Measurements from ENCODE around the gene CALHM4. TPM values are rescaled to one million over a fixed set of nuclear protein-coding genes. Genes with fewer than 3 reads are reported as not detected.
A peak's percentile ranks its signal among the peaks of the same experiment; 100 is the strongest.

The CALHM4 gene
- total RNA-seq, 1 experiment from 2014 or later: not detected

DNA sequence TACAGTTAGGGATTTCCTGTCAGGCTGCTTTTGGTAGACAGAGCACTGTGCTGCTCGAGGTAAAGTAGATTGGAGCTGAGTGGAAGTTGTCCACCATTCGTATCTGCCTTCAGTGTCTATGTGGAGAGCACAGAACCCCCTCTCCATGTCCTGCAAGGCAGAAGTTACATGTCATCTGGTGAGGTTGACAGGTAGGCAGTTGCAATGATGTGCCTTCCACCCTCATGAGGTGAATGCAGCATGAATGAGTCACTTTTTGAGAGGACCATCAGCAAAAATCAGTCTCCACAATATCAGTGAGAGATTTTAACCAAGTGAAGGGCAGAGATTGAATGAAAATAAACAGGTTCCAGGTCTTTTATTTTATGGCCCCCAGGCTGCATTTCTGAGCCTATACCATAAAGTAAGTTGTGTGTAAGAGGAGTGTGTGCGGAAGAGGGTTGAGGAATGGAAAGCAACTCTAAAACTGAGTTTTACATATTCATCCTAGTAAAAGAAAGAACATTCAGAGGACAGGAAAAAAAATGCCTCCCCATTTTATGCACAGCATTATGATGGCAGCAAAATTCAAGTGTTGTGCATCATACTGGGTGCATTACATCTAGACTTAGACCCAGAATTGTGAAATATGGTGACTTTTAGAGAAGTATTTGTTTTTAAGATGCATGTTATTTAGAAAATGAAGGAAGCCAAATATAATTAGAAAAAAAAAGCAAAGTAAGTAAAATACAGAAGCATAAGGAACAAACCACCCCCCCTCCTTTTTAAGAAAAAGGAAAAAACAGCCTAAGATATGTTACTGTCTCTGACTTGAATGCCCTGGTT is 23.9 kb upstream of the CALHM4 start:
- BruUV-seq (replicated peaks): no TSS peak
- intact Hi-C loops (cut with micrococcal nuclease): loop anchor here (5.0 kb wide), 1 partner anchor 262 kb away; no protein-coding TSS in a partner anchor
- TF ChIP-seq, protein P1, sequence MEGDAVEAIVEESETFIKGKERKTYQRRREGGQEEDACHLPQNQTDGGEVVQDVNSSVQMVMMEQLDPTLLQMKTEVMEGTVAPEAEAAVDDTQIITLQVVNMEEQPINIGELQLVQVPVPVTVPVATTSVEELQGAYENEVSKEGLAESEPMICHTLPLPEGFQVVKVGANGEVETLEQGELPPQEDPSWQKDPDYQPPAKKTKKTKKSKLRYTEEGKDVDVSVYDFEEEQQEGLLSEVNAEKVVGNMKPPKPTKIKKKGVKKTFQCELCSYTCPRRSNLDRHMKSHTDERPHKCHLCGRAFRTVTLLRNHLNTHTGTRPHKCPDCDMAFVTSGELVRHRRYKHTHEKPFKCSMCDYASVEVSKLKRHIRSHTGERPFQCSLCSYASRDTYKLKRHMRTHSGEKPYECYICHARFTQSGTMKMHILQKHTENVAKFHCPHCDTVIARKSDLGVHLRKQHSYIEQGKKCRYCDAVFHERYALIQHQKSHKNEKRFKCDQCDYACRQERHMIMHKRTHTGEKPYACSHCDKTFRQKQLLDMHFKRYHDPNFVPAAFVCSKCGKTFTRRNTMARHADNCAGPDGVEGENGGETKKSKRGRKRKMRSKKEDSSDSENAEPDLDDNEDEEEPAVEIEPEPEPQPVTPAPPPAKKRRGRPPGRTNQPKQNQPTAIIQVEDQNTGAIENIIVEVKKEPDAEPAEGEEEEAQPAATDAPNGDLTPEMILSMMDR (conservative IDR thresholded peaks at IDR 0.05; ENCODE audit: low read depth, low read length): no peak
- TF ChIP-seq EZH2phosphoT487 (IDR thresholded peaks at IDR 0.05; ENCODE audit: borderline replicate concordance, low read length) (no peak), EZH2 (IDR thresholded peaks at IDR 0.05; ENCODE audit: low read length, unreplicated experiment) (no peak)
- Histone ChIP-seq H3K9me3 (ENCODE audit: low read length) (no peaks in the 10 kb centered on the region), H3K9me2 (replicated peaks; ENCODE audit: low read length) (no peaks in the 10 kb centered on the region), H3F3A (ENCODE audit: low read length, unreplicated experiment) (no peaks in the 10 kb centered on the region), H3K27me3 (ENCODE audit: low read length) (no peaks in the 10 kb centered on the region), H3K4me3 (ENCODE audit: low read length) (no peak overlapping the region), H3K27ac (ENCODE audit: low read length) (no peak overlapping the region), H3K4me2 (ENCODE audit: low read length) (peak overlapping the region; percentile 30; the same call in 1 of the 2 replicates), H3K36me3 (ENCODE audit: low read depth, low read length) (no peaks in the 10 kb centered on the region), H3K79me2 (ENCODE audit: low read length) (no peaks in the 10 kb centered on the region), H2AFZ (ENCODE audit: low read length) (no peak overlapping the region), H3K4me1 (ENCODE audit: insufficient read depth, low read length) (peaks cover 18% of the 10 kb centered on the region), H4K20me1 (ENCODE audit: low read length) (no peaks in the 10 kb centered on the region), H3K9ac (ENCODE audit: low read length) (no peak overlapping the region)
- CTCF ChIA-PET: interaction anchor here (0.9 to 1.0 kb wide), 3 partner anchors 18 to 261 kb away, joined by 4 to 7 read pairs (median 5); partner anchors contain the start of gene CALHM5
- ATAC-seq: no peak
- POLR2A ChIA-PET (ENCODE audit: unreplicated experiment): no interaction called here
- no peak for DNase-seq

DNA sequence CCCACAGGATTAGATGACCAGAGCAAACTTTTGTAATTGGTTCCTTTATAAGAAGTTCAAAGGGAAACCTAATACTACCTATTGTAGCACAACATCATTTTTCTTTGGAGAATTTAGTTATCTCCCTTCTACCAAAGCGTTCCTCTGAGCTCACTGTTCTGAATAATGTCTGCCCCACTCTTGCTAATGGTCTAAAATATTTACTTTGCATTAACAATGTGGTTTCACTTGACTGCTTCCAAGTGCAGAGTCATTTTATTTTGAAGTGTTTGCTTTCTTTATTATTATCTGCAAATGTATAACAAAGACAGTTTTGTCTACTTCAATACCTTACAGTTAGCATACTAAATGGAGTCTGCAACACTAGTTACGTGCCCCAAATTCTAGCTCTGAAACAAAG is 23.1 kb upstream of the CALHM4 start:
- ChIA-PET POLR2A (ENCODE audit: unreplicated experiment) (no interaction called here), CTCF (interaction anchor here (0.5 to 1.0 kb wide), 4 partner anchors 19 to 262 kb away, joined by 3 to 7 read pairs (median 4); partner anchors contain the start of gene CALHM5)
- intact Hi-C loops (cut with micrococcal nuclease): loop anchor here (5.0 kb wide), 1 partner anchor 263 kb away; no protein-coding TSS in a partner anchor
- TF ChIP-seq EZH2phosphoT487 (IDR thresholded peaks at IDR 0.05; ENCODE audit: borderline replicate concordance, low read length) (no peak), EZH2 (IDR thresholded peaks at IDR 0.05; ENCODE audit: low read length, unreplicated experiment) (no peak)
- TF ChIP-seq, protein P1 (conservative IDR thresholded peaks at IDR 0.05; ENCODE audit: low read depth, low read length): no peak
- no TSS peak for BruUV-seq (replicated peaks)
- Histone ChIP-seq H3F3A (ENCODE audit: low read length, unreplicated experiment) (no peaks in the 10 kb centered on the region), H2AFZ (ENCODE audit: low read length) (peak overlapping the region; percentile 20; the same call in 1 of the 2 replicates), H3K4me2 (ENCODE audit: low read length) (peak overlapping the region; percentile 30; the same call in 1 of the 2 replicates), H3K27ac (ENCODE audit: low read length) (no peak overlapping the region), H4K20me1 (ENCODE audit: low read length) (no peaks in the 10 kb centered on the region), H3K79me2 (ENCODE audit: low read length) (no peaks in the 10 kb centered on the region), H3K9me2 (replicated peaks; ENCODE audit: low read length) (no peaks in the 10 kb centered on the region), H3K27me3 (ENCODE audit: low read length) (no peaks in the 10 kb centered on the region), H3K9ac (ENCODE audit: low read length) (no peak overlapping the region), H3K4me3 (ENCODE audit: low read length) (no peak overlapping the region), H3K4me1 (ENCODE audit: insufficient read depth, low read length) (peaks cover 24% of the 10 kb centered on the region), H3K9me3 (ENCODE audit: low read length) (no peaks in the 10 kb centered on the region), H3K36me3 (ENCODE audit: low read depth, low read length) (no peaks in the 10 kb centered on the region)
- ATAC-seq (peak; percentile 76), DNase-seq (peak; percentile 42)
